Ovary (tissue), 3 donors: ENCODE measurements around the gene GJB3.

Experiments used
- CTCF ChIP-seq, 3 donors: fragments of 450-650 bp in 2 of 3; fragments of 200-600 bp in 1 of 3; IDR thresholded peaks; one replicate each; pipeline versions ENCODE4 v1.5.1 to v1.8.0; 2016 to 2022; ENCODE audit warnings: antibody characterized with exemption in 3 of 3, mild to moderate bottlenecking in 1 of 3
- EP300 ChIP-seq: sonication (generic); formaldehyde crosslinking; IDR thresholded peaks from one replicate; pipeline ENCODE4 v1.6.1; 2017; ENCODE audit warnings: antibody characterized with exemption
- POLR2A ChIP-seq: fragments of 450-650 bp; IDR thresholded peaks from one replicate; pipeline ENCODE4 v1.6.1; 2017; ENCODE audit warnings: antibody characterized with exemption, mild to moderate bottlenecking, moderate library complexity
- donor health status: DM: no; HTN: no; CAD: no.

- TF ChIP-seq CTCF (IDR thresholded peaks at IDR 0.05) (no peak), POLR2A (no peak), EP300 (no peak)
These were observed 17.8 kb upstream of the GJB3 start for GRCh38 chr1:34763142-34763781.
